ENCODE measurements around the gene PHTF2.

Gene PHTF2

GRCh38 chr7:77885155-77885554 lies 86.6 kb downstream of the PHTF2 start:
- DNase-seq = no peak

GRCh38 chr7:77887567-77887966 lies 89.0 kb downstream of the PHTF2 start:
- DNase-seq = no peak

GRCh38 chr7:77888998-77889397 lies 90.4 kb downstream of the PHTF2 start:
- DNase-seq = no peak

- DNase-seq = no peak
Observed at GRCh38 chr7:77893813-77894212, 95.2 kb downstream of the PHTF2 start.

GRCh38 chr7:77894574-77895091 lies 96.1 kb downstream of the PHTF2 start:
- DNase-seq = no peak

GRCh38 chr7:77895905-77896304 lies 97.3 kb downstream of the PHTF2 start:
- DNase-seq = no peak

- no peak for DNase-seq
Observed at GRCh38 chr7:77897004-77897547, 98.5 kb downstream of the PHTF2 start.

- DNase-seq = no peak
Observed at GRCh38 chr7:77899516-77899915, 100.9 kb downstream of the PHTF2 start.

GRCh38 chr7:77903597-77903996 lies 105.0 kb downstream of the PHTF2 start:
- no peak for DNase-seq

- DNase-seq = no peak
Observed at GRCh38 chr7:77904252-77904651, 105.7 kb downstream of the PHTF2 start.

- DNase-seq = no peak
Observed at GRCh38 chr7:77907281-77907680, 108.7 kb downstream of the PHTF2 start.

- DNase-seq = no peak
Observed at GRCh38 chr7:77908664-77909063, 110.1 kb downstream of the PHTF2 start.

- no peak for DNase-seq
Observed at GRCh38 chr7:77910124-77910523, 111.6 kb downstream of the PHTF2 start.

GRCh38 chr7:77912293-77912692 lies 113.7 kb downstream of the PHTF2 start:
- DNase-seq = no peak

- DNase-seq = no peak
Observed at GRCh38 chr7:77913977-77914607, 115.5 kb downstream of the PHTF2 start.

- no peak for DNase-seq
Observed at GRCh38 chr7:77917500-77918262, 119.1 kb downstream of the PHTF2 start.

GRCh38 chr7:77918676-77919075 lies 120.1 kb downstream of the PHTF2 start:
- DNase-seq = no peak

GRCh38 chr7:77923419-77923818 lies 124.8 kb downstream of the PHTF2 start:
- no peak for DNase-seq

GRCh38 chr7:77930496-77930895 lies 131.9 kb downstream of the PHTF2 start:
- no peak for DNase-seq

GRCh38 chr7:77931841-77932240 lies 133.3 kb downstream of the PHTF2 start:
- no peak for DNase-seq

GRCh38 chr7:77933394-77933793 lies 134.8 kb downstream of the PHTF2 start:
- no peak for DNase-seq

- DNase-seq = no peak
Observed at GRCh38 chr7:77935652-77936348, 137.2 kb downstream of the PHTF2 start.

- no peak for DNase-seq
Observed at GRCh38 chr7:77940647-77941046, 142.1 kb downstream of the PHTF2 start.

GRCh38 chr7:77942431-77942830 lies 143.9 kb downstream of the PHTF2 start:
- DNase-seq = no peak
